H1 (cell line): ENCODE results near the gene TMEM39B. TPM values are rescaled to one million over a fixed set of nuclear protein-coding genes. Genes with fewer than 3 reads are reported as not detected.

ENCODE experiments used
- CTCF ChIA-PET: fragments of 300-600 bp; sonication (Branson Sonifier 250); formaldehyde crosslinking; loops from one replicate; lab custom pipeline; 2021; ENCODE audit not compliant: partially characterized antibody; lab: Charles Lee
- POLR2A ChIA-PET: fragments of 300-600 bp; sonication (Branson Sonifier 250); formaldehyde crosslinking; loops from one replicate; lab custom pipeline; 2021; ENCODE audit warnings: inconsistent platforms; ENCODE audit not compliant: partially characterized antibody; lab: Charles Lee
- DNase-seq, 2 experiments: peaks; one replicate each; pipeline versions ENCODE4 v3.0.0 to v3.0.0-alpha.2; 2010 to 2022; ENCODE audit warnings: low spot score in 2 of 2, low read depth in 1 of 2, mixed read lengths in 1 of 2
- FAIRE-seq: peaks from 2 replicates; lab custom pipeline; 2011; peaks lifted over from hg19 to GRCh38; lab: Jason Lieb, UNC
- H2AFZ ChIP-seq: 2 replicates; pipeline ENCODE4 v1.8.1; 2012; ENCODE audit warnings: low read length, inconsistent platforms
- H2AK5ac ChIP-seq: 2 replicates; pipeline ENCODE4 v1.6.1; 2013; ENCODE audit warnings: low read depth, low read length
- H2BK120ac ChIP-seq: replicated peaks from 2 replicates; pipeline ENCODE3; 2013; ENCODE audit warnings: low read depth, low read length, inconsistent platforms
- H2BK12ac ChIP-seq: 2 replicates; pipeline ENCODE4 v1.6.1; 2013; ENCODE audit warnings: low read depth, low read length
- H2BK15ac ChIP-seq: 2 replicates; pipeline ENCODE4 v1.6.1; 2013; ENCODE audit warnings: low read length
- H2BK20ac ChIP-seq: 2 replicates; pipeline ENCODE4 v1.6.1; 2013; ENCODE audit warnings: low read length
- H2BK5ac ChIP-seq: 2 replicates; pipeline ENCODE4 v1.6.1; 2013; ENCODE audit warnings: low read depth, low read length
- H3K14ac ChIP-seq: 2 replicates; pipeline ENCODE4 v1.6.1; 2013; ENCODE audit warnings: inconsistent platforms; ENCODE audit not compliant: insufficient read length
- H3K18ac ChIP-seq: 2 replicates; pipeline ENCODE4 v1.6.1; 2013; ENCODE audit warnings: low read length; ENCODE audit errors: extremely low read depth
- H3K23ac ChIP-seq: 2 replicates; pipeline ENCODE4 v1.6.1; 2013; ENCODE audit warnings: inconsistent platforms; ENCODE audit not compliant: insufficient read length
- H3K23me2 ChIP-seq: 2 replicates; pipeline ENCODE4 v1.6.1; 2013; ENCODE audit warnings: low read depth, low read length
- H3K27ac ChIP-seq: 2 replicates; pipeline ENCODE4 v1.6.1; 2011; ENCODE audit warnings: low read depth, low read length, inconsistent platforms
- H3K27me3 ChIP-seq, 4 experiments: replicated peaks in 1 of 4; 1 replicate in 1 of 4; 2 replicates in 3 of 4; pipeline versions ENCODE4 v1.6.1 to v1.8.1; 2011 to 2013; ENCODE audit warnings: low read length in 3 of 4, mild to moderate bottlenecking in 3 of 4, inconsistent platforms in 2 of 4, mixed read lengths in 2 of 4, moderate library complexity in 1 of 4; ENCODE audit not compliant: control insufficient read depth in 3 of 4, insufficient read depth in 3 of 4; ENCODE audit errors: extremely low read depth in 1 of 4
- H3K36me3 ChIP-seq, 4 experiments: 2 replicates each; pipeline versions ENCODE4 v1.6.1 to v1.8.1; 2011 to 2013; ENCODE audit warnings: mild to moderate bottlenecking in 4 of 4, low read length in 3 of 4, moderate library complexity in 2 of 4, control low read depth in 1 of 4, inconsistent platforms in 1 of 4; ENCODE audit not compliant: insufficient read depth in 4 of 4, control insufficient read depth in 2 of 4
- H3K4ac ChIP-seq: replicated peaks from 2 replicates; pipeline ENCODE3; 2013; ENCODE audit warnings: low read length, low read depth, mixed read lengths, inconsistent platforms; ENCODE audit not compliant: insufficient read length
- H3K4me1 ChIP-seq, 4 experiments: replicated peaks in 1 of 4; 1 replicate in 1 of 4; 2 replicates in 3 of 4; pipeline versions ENCODE4 v1.6.1 to v1.8.1; 2011 to 2013; ENCODE audit warnings: low read length in 3 of 4, inconsistent platforms in 2 of 4, mixed read lengths in 1 of 4; ENCODE audit not compliant: insufficient read depth in 4 of 4, control insufficient read depth in 3 of 4
- H3K4me2 ChIP-seq, 2 experiments: 2 replicates each; pipeline versions ENCODE4 v1.6.1 to v1.8.1; 2011 to 2013; ENCODE audit warnings: low read depth in 2 of 2, low read length in 2 of 2, control low read depth in 1 of 2, inconsistent platforms in 1 of 2, mild to moderate bottlenecking in 1 of 2; ENCODE audit not compliant: insufficient read depth in 1 of 2
- H3K4me3 ChIP-seq, 4 experiments: fragments of 200-600, 300-600 bp in 1 of 4; sonication (generic), shearing (Covaris generic), sonication (Bioruptor Twin) in 1 of 4; 2 replicates each; pipeline versions ENCODE4 v1.5.1 to v1.8.1; 2011 to 2016; ENCODE audit warnings: low read length in 4 of 4, low read depth in 3 of 4, control low read depth in 2 of 4, inconsistent platforms in 2 of 4, mild to moderate bottlenecking in 2 of 4, mixed read lengths in 1 of 4, moderate library complexity in 1 of 4; ENCODE audit not compliant: insufficient read depth in 2 of 4; ENCODE audit errors: extremely low read depth in 1 of 4
- H3K56ac ChIP-seq: replicated peaks from 2 replicates; pipeline ENCODE3; 2013; ENCODE audit warnings: low read depth, mild to moderate bottlenecking, mixed read lengths, low read length, inconsistent platforms; ENCODE audit not compliant: insufficient read length
- H3K79me1 ChIP-seq: 2 replicates; pipeline ENCODE4 v1.6.1; 2013; ENCODE audit warnings: low read depth, low read length, control low read depth
- H3K79me2 ChIP-seq, 2 experiments: 2 replicates each; pipeline versions ENCODE4 v1.6.1 to v1.8.1; 2012 to 2013; ENCODE audit warnings: low read length in 2 of 2, mild to moderate bottlenecking in 2 of 2, inconsistent platforms in 1 of 2; ENCODE audit not compliant: insufficient read depth in 2 of 2, control insufficient read depth in 1 of 2
- H3K9ac ChIP-seq, 4 experiments: replicated peaks in 1 of 4; 1 replicate in 1 of 4; 2 replicates in 3 of 4; pipeline versions ENCODE4 v1.6.1 to v1.8.1; 2011 to 2013; ENCODE audit warnings: low read depth in 3 of 4, low read length in 3 of 4, control low read depth in 2 of 4, mild to moderate bottlenecking in 2 of 4, moderate library complexity in 2 of 4, inconsistent platforms in 1 of 4; ENCODE audit errors: extremely low read depth in 1 of 4
- H3K9me3 ChIP-seq, 2 experiments: 2 replicates each; pipeline versions ENCODE4 v1.6.1 to v1.8.1; 2012 to 2013; ENCODE audit warnings: mild to moderate bottlenecking in 2 of 2, moderate library complexity in 2 of 2, control low read depth in 1 of 2, inconsistent platforms in 1 of 2, low read depth in 1 of 2, low read length in 1 of 2, mixed read lengths in 1 of 2; ENCODE audit not compliant: insufficient read depth in 2 of 2
- H4K20me1 ChIP-seq, 2 experiments: replicated peaks in 1 of 2; 2 replicates each; pipeline versions ENCODE3 to v1.8.1; 2011 to 2013; ENCODE audit warnings: inconsistent platforms in 2 of 2, low read length in 2 of 2, mild to moderate bottlenecking in 1 of 2; ENCODE audit not compliant: insufficient read depth in 2 of 2, control insufficient read depth in 1 of 2
- H4K5ac ChIP-seq: 2 replicates; pipeline ENCODE4 v1.6.1; 2013; ENCODE audit warnings: low read length, low read depth, mixed read lengths, inconsistent platforms; ENCODE audit not compliant: insufficient read length
- H4K8ac ChIP-seq: 2 replicates; pipeline ENCODE4 v1.8.0; 2013; ENCODE audit warnings: mild to moderate bottlenecking, moderate library complexity, low read length, inconsistent platforms; ENCODE audit not compliant: insufficient read depth; ENCODE audit errors: extremely low read depth
- H4K91ac ChIP-seq: replicated peaks from 2 replicates; pipeline ENCODE3; 2013; ENCODE audit warnings: low read length, mixed read lengths, inconsistent platforms; ENCODE audit not compliant: insufficient read length
- ATF3 ChIP-seq: IDR thresholded peaks from 2 replicates; pipeline ENCODE4 v1.6.1; 2011; ENCODE audit warnings: low read depth, mild to moderate bottlenecking, low read length; ENCODE audit not compliant: insufficient read depth
- HDAC2 ChIP-seq, 2 experiments: fragments of 300-600 bp in 1 of 2; sonication (generic) in 1 of 2; IDR thresholded peaks; 2 replicates each; pipeline ENCODE4 v1.6.1; 2011 to 2012; ENCODE audit warnings: low read depth in 2 of 2, low read length in 2 of 2, mild to moderate bottlenecking in 2 of 2, moderate library complexity in 2 of 2, borderline replicate concordance in 1 of 2, inconsistent platforms in 1 of 2
- NRF1 ChIP-seq: IDR thresholded peaks from 2 replicates; pipeline ENCODE4 v1.6.1; 2011; ENCODE audit warnings: mild to moderate bottlenecking, low read depth, low read length, improper control_type of control experiment
- RNF2 ChIP-seq: fragments of 200-900, 300-1000 bp; sonication (generic); IDR thresholded peaks from 2 replicates; pipeline ENCODE4 v1.7.1; 2016; ENCODE audit warnings: borderline replicate concordance, low read depth, mild to moderate bottlenecking, antibody characterized with exemption, low read length; ENCODE audit not compliant: poor library complexity, severe bottlenecking; ENCODE audit errors: missing control alignments
- SAP30 ChIP-seq: fragments of 300-600 bp; sonication (generic); IDR thresholded peaks from 2 replicates; pipeline ENCODE4 v1.7.1; 2012; ENCODE audit warnings: low read length, moderate library complexity, mild to moderate bottlenecking, inconsistent platforms; ENCODE audit not compliant: insufficient read depth, insufficient replicate concordance
- TAF1 ChIP-seq: IDR thresholded peaks from 2 replicates; pipeline ENCODE4 v1.6.1; 2011; ENCODE audit warnings: mild to moderate bottlenecking, low read depth, low read length
- TAF7 ChIP-seq: optimal IDR thresholded peaks from 2 replicates; pipeline ENCODE3; 2011; ENCODE audit warnings: low read depth, mild to moderate bottlenecking, inconsistent platforms, low read length, moderate library complexity, borderline replicate concordance
- TBP ChIP-seq: IDR thresholded peaks from 2 replicates; pipeline ENCODE4 v1.6.1; 2011; ENCODE audit warnings: low read depth, low read length, improper control_type of control experiment
- WGBS, 2 experiments: shearing (Covaris generic) in 1 of 2; methylation state at CpG; one replicate each; pipeline versions ENCODE4 v1.1.6 to v1.1.7; 2013 to 2015; ENCODE audit warnings: low lambda C conversion rate in 2 of 2, mixed read lengths in 2 of 2, inconsistent platforms in 1 of 2, low coverage in 1 of 2, missing lambda C conversion rate in 1 of 2; ENCODE audit not compliant: insufficient replicate concordance in 2 of 2, insufficient coverage in 1 of 2, insufficient read length in 1 of 2; ENCODE audit errors: extremely low coverage in 1 of 2, missing lambda C conversion rate in 1 of 2; 5-methylcytosine and 5-hydroxymethylcytosine counted together
- polyA plus RNA-seq, 7 experiments: library from polyadenylated mRNA; depleted of rRNA in 3 of 7; stranded (reverse) in 5 of 7; unstranded in 2 of 7; fragments of >200 nt in 5 of 7; fragments of 200-250 nt in 2 of 7; gene quantifications; 1 replicate in 5 of 7; 2 replicates in 1 of 7; 4 replicates in 1 of 7; pipeline versions ENCODE4 v1.2.1 to v1.2.3, GENCODE V29; 2011 to 2013; ENCODE audit warnings: missing spikeins in 2 of 7, mixed read lengths in 2 of 7
- total RNA-seq: library from RNA; stranded (reverse); fragmentation: NEBNext Ultra II Directional; extraction: Animal tissue kit (Norgen Biotek cat#: 25700); gene quantifications from 2 replicates; pipeline ENCODE4 v1.2.1, GENCODE V29; 2021
- TF ChIP-seq, protein P1 (sequence below), 3 experiments: IDR thresholded peaks; 1 replicate in 2 of 3; 2 replicates in 1 of 3; pipeline versions ENCODE4 v1.5.1 to v1.6.1; 2011; ENCODE audit warnings: low read length in 3 of 3, mild to moderate bottlenecking in 3 of 3, inconsistent platforms in 2 of 3, low read depth in 1 of 3, moderate library complexity in 1 of 3; ENCODE audit not compliant: insufficient read depth in 1 of 3; ENCODE audit errors: control extremely low read depth in 1 of 3

TMEM39B gene
- total and polyA plus RNA-seq, 2 of the 8 experiments (the other 6 are each of a cell fraction or from before 2014, with no cell fraction given): 25.3 to 32.7 TPM

- Histone ChIP-seq H3K36me3 (no peaks in the 10 kb centered on the region), H2BK20ac (no peak overlapping the region), H2BK15ac (no peak overlapping the region), H3K4me3 (no peak overlapping the region), H2BK12ac (no peak overlapping the region), H2AK5ac (no peak overlapping the region), H4K8ac (no peak overlapping the region), H3K27me3 (no peaks in the 10 kb centered on the region), H3K4me1 (no peaks in the 10 kb centered on the region), H4K5ac (no peak overlapping the region), H3K79me2 (peaks cover 0 to 76% of the 10 kb centered on the region in 2 experiments; a peak in 2 of 4 replicates), H3K23me2 (no peaks in the 10 kb centered on the region), H3K27ac (no peak overlapping the region), H2BK5ac (no peak overlapping the region), H3K18ac (no peak overlapping the region), H3K23ac (no peak overlapping the region), H2AFZ (no peak overlapping the region), H3K56ac (no peak overlapping the region), H3K9me3 (no peaks in the 10 kb centered on the region), H3K4me2 (no peak overlapping the region), H3K9ac (no peak overlapping the region), H3K4ac (no peak overlapping the region), H4K20me1 (peaks cover 4 to 10% of the 10 kb centered on the region in 2 experiments), H2BK120ac (no peak overlapping the region), H3K79me1 (peaks cover 2% of the 10 kb centered on the region; the same call in 1 of the 2 replicates), H4K91ac (no peak overlapping the region), H3K14ac (no peak overlapping the region)
- POLR2A ChIA-PET: interaction anchor here (2.2 kb wide), 1 partner anchor 36 kb away, joined by 7 read pairs; the partner anchor contains the start of gene KPNA6
- CTCF ChIA-PET: no interaction called here
- DNase-seq (no peak), FAIRE-seq (no peak)
- 93% methylated on average over 3 of the region's 3 CpGs; no CpG with 5 or more reads in 1 of the 2 experiments for WGBS, 2 experiments
- TF ChIP-seq NRF1 (no peak), TBP (no peak), SAP30 (no peak), RNF2 (no peak), ATF3 (no peak), TAF1 (no peak), TAF7 (no peak), HDAC2 (IDR thresholded peaks at IDR 0.05; ENCODE audit: borderline replicate concordance in 1 of 2, low read depth in 2 of 2, low read length in 2 of 2) (no peak)
- TF ChIP-seq, protein P1, sequence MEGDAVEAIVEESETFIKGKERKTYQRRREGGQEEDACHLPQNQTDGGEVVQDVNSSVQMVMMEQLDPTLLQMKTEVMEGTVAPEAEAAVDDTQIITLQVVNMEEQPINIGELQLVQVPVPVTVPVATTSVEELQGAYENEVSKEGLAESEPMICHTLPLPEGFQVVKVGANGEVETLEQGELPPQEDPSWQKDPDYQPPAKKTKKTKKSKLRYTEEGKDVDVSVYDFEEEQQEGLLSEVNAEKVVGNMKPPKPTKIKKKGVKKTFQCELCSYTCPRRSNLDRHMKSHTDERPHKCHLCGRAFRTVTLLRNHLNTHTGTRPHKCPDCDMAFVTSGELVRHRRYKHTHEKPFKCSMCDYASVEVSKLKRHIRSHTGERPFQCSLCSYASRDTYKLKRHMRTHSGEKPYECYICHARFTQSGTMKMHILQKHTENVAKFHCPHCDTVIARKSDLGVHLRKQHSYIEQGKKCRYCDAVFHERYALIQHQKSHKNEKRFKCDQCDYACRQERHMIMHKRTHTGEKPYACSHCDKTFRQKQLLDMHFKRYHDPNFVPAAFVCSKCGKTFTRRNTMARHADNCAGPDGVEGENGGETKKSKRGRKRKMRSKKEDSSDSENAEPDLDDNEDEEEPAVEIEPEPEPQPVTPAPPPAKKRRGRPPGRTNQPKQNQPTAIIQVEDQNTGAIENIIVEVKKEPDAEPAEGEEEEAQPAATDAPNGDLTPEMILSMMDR (IDR thresholded peaks at IDR 0.05; ENCODE audit: control extremely low read depth in 1 of 3, insufficient read depth in 1 of 3, low read depth in 1 of 3, low read length in 3 of 3): no peak
Measured at GRCh38 chr1:32144033-32144432, 71.3 kb downstream of the TMEM39B start.
